SU-DHL-6 (cell line): ENCODE data around the gene TNPO1.

Source experiments
- H2AFZ ChIP-seq: fragments of 200-600 bp; sonication (generic); 2 replicates; pipeline ENCODE4 v1.6.1; 2014; ENCODE audit warnings: low read depth, mild to moderate bottlenecking, moderate library complexity, mixed read lengths, antibody characterized with exemption, low read length; ENCODE audit not compliant: severe bottlenecking
- H3F3A ChIP-seq: fragments of 200-600 bp; shearing (Covaris generic); 2 replicates; pipeline ENCODE4 v1.6.0; 2016; ENCODE audit warnings: antibody characterized with exemption, mild to moderate bottlenecking; ENCODE audit not compliant: insufficient read depth
- H3K27ac ChIP-seq: fragments of 200-600 bp; sonication (generic); 2 replicates; pipeline ENCODE4 v1.5.1; 2016; ENCODE audit warnings: low read depth, mild to moderate bottlenecking, low read length, moderate library complexity, mixed read lengths
- H3K27me3 ChIP-seq: fragments of 200-600 bp; sonication (generic), shearing (Covaris generic); 2 replicates; pipeline ENCODE4 v1.6.0; 2014; ENCODE audit warnings: mild to moderate bottlenecking, low read length
- H3K36me3 ChIP-seq: fragments of 200-600 bp; sonication (generic); 2 replicates; pipeline ENCODE4 v1.6.1; 2014; ENCODE audit warnings: mild to moderate bottlenecking, low read length, mixed read lengths
- H3K4me2 ChIP-seq: fragments of 300-600, 200-600 bp; shearing (Covaris generic), sonication (generic); 2 replicates; pipeline ENCODE4 v1.6.0; 2014; ENCODE audit warnings: low read length, low read depth, mild to moderate bottlenecking; ENCODE audit not compliant: poor library complexity, severe bottlenecking
- H3K4me3 ChIP-seq: fragments of 200-600 bp; sonication (generic); 2 replicates; pipeline ENCODE4 v1.5.1; 2014; ENCODE audit warnings: antibody characterized with exemption, low read length, mild to moderate bottlenecking, mixed read lengths; ENCODE audit not compliant: insufficient read depth, poor library complexity, severe bottlenecking
- H3K79me2 ChIP-seq: fragments of 200-600 bp; sonication (generic); 2 replicates; pipeline ENCODE4 v1.6.1; 2014; ENCODE audit warnings: mild to moderate bottlenecking, low read length, moderate library complexity; ENCODE audit not compliant: insufficient read depth
- H3K9ac ChIP-seq: fragments of 200-600 bp; sonication (generic); 2 replicates; pipeline ENCODE4 v1.7.0; 2014; ENCODE audit warnings: mild to moderate bottlenecking, low read length
- H3K9me2 ChIP-seq: fragments of 200-600 bp; sonication (generic); replicated peaks from 2 replicates; pipeline ENCODE4 v1.6.1; 2014; ENCODE audit warnings: low read length; ENCODE audit not compliant: insufficient read depth
- H3K9me3 ChIP-seq: fragments of 200-600 bp; sonication (generic); 2 replicates; pipeline ENCODE4 v1.6.1; 2014; ENCODE audit warnings: low read length, mixed read lengths; ENCODE audit not compliant: insufficient read depth
- H4K20me1 ChIP-seq: fragments of 200-600 bp; sonication (generic); 2 replicates; pipeline ENCODE4 v1.6.1; 2014; ENCODE audit warnings: low read depth, mild to moderate bottlenecking, antibody characterized with exemption, low read length, moderate library complexity, mixed read lengths
- EZH2phosphoT487 ChIP-seq: fragments of 200-600 bp; sonication (generic), shearing (Covaris generic); conservative IDR thresholded peaks from 2 replicates; pipeline ENCODE4 v1.6.1; 2018; ENCODE audit warnings: mild to moderate bottlenecking, antibody characterized with exemption, low read length, moderate library complexity, mixed read lengths
- TF ChIP-seq, protein P1 (sequence below): fragments of 200-600 bp; sonication (generic); IDR thresholded peaks from one replicate; pipeline ENCODE4 v1.5.1; 2017; ENCODE audit warnings: antibody characterized with exemption, mild to moderate bottlenecking, low read length, moderate library complexity; ENCODE audit not compliant: insufficient read depth, poor library complexity, severe bottlenecking

The TNPO1 gene

DNA sequence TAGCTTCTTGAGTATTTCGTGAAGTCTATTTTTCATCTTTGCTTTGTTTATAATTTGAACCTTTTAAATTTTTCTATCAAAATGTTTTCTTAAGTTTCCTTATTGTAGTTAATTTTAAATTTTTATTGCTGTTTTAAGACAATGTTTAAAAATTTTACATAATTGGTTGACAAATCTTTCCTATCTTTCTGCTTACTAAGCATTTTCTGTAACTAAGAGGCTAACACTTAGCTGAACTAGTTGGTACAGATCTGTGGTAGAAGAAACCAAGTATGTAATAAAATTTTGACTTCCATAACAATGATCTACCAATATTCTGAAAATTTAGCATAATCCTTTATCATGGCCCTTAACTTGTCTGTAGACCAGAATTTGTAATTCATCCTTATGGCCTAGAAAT is 32.3 kb upstream of the TNPO1 start:
- Histone ChIP-seq H4K20me1 (no peaks in the 10 kb centered on the region), H3K27me3 (no peaks in the 10 kb centered on the region), H3K9me2 (no peaks in the 10 kb centered on the region), H2AFZ (no peak overlapping the region), H3K27ac (no peak overlapping the region), H3F3A (no peaks in the 10 kb centered on the region), H3K36me3 (no peaks in the 10 kb centered on the region), H3K4me2 (no peak overlapping the region), H3K79me2 (no peaks in the 10 kb centered on the region), H3K4me3 (no peak overlapping the region), H3K9ac (no peak overlapping the region), H3K9me3 (peaks cover 4% of the 10 kb centered on the region; the same call in 1 of the 2 replicates)
- no peak for TF ChIP-seq EZH2phosphoT487
- TF ChIP-seq, protein P1, sequence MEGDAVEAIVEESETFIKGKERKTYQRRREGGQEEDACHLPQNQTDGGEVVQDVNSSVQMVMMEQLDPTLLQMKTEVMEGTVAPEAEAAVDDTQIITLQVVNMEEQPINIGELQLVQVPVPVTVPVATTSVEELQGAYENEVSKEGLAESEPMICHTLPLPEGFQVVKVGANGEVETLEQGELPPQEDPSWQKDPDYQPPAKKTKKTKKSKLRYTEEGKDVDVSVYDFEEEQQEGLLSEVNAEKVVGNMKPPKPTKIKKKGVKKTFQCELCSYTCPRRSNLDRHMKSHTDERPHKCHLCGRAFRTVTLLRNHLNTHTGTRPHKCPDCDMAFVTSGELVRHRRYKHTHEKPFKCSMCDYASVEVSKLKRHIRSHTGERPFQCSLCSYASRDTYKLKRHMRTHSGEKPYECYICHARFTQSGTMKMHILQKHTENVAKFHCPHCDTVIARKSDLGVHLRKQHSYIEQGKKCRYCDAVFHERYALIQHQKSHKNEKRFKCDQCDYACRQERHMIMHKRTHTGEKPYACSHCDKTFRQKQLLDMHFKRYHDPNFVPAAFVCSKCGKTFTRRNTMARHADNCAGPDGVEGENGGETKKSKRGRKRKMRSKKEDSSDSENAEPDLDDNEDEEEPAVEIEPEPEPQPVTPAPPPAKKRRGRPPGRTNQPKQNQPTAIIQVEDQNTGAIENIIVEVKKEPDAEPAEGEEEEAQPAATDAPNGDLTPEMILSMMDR, result no peak

DNA sequence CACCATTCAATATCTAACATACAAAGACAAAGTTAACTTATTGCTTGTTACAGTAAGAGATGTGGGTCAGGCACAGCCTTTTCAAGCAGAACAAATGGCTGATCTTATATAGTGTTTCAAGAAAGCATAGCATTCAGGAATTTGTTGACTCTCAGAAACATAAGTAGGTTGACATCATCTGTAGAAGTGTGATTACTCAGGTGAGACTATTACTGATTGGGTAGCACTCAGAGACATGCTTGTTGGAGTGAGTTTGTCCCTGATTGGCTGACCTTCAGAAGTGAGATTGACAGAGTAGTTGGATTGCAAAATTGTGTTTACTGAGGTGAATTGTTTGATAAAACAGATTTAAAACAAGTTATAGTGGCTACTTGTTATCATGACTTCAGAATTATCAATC is 30.7 kb upstream of the TNPO1 start:
- no peaks in the 10 kb centered on the region for H4K20me1 ChIP-seq
- no peak overlapping the region for H3K4me2 ChIP-seq

DNA sequence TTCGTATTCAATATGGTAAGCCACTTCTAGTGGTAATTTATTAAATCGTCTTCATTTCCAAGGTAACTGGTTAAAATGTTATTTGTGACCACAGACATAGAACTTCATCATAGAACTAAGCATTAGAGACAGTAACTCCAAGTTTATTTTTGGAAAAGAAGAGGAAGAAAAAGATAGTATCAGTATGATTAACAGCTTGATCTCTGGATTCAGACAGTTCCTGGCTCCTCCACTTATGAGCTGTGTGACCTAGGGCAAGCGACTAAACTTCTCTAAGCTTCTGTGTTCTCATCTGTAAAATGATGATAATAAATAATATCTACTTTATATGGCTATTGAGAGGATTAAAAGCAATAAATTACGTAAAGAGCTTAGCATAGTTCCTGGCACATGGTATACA is 29.8 kb upstream of the TNPO1 start:
- H3F3A ChIP-seq, result no peaks in the 10 kb centered on the region
- H3K4me2 ChIP-seq, result no peak overlapping the region
- no peaks in the 10 kb centered on the region for H3K79me2 ChIP-seq
- no peak overlapping the region for H3K9ac ChIP-seq
- H3K9me3 ChIP-seq, result no peaks in the 10 kb centered on the region
- no peak for TF ChIP-seq EZH2phosphoT487
- TF ChIP-seq, protein P1, result no peak
- no peaks in the 10 kb centered on the region for H3K27me3 ChIP-seq
- no peaks in the 10 kb centered on the region for H3K36me3 ChIP-seq
- no peak overlapping the region for H3K4me3 ChIP-seq
- no peaks in the 10 kb centered on the region for H3K9me2 ChIP-seq
- no peaks in the 10 kb centered on the region for H4K20me1 ChIP-seq
- no peak overlapping the region for H3K27ac ChIP-seq
- H2AFZ ChIP-seq, result no peak overlapping the region

More for the DNA sequence above, 30.7 kb upstream of the TNPO1 start:
- Histone ChIP-seq H3K27ac (no peak overlapping the region), H3K9me3 (no peaks in the 10 kb centered on the region), H3K4me3 (no peak overlapping the region), H3K36me3 (no peaks in the 10 kb centered on the region), H2AFZ (no peak overlapping the region), H3K27me3 (no peaks in the 10 kb centered on the region), H3K9me2 (no peaks in the 10 kb centered on the region), H3F3A (no peaks in the 10 kb centered on the region), H3K79me2 (no peaks in the 10 kb centered on the region), H3K9ac (no peak overlapping the region)
- TF ChIP-seq, protein P1, result no peak
- TF ChIP-seq EZH2phosphoT487, result no peak
